KMS-11 (cell line): ENCODE data around the gene ATF6B.

Source experiments
- H2AFZ ChIP-seq: fragments of 200-600 bp; sonication (generic); 2 replicates; pipeline ENCODE4 v1.6.1; 2016; ENCODE audit warnings: antibody characterized with exemption, mixed run types, low read depth
- H3K27ac ChIP-seq: fragments of 200-600 bp; sonication (generic); 2 replicates; pipeline ENCODE4 v1.6.1; 2016; ENCODE audit warnings: mild to moderate bottlenecking, mixed run types
- H3K27me3 ChIP-seq: fragments of 200-600 bp; sonication (generic); 2 replicates; pipeline ENCODE4 v1.6.1; 2017; ENCODE audit warnings: mild to moderate bottlenecking, low read depth, mixed run types, moderate library complexity; ENCODE audit not compliant: insufficient read depth
- H3K36me3 ChIP-seq: fragments of 200-600 bp; sonication (generic); 2 replicates; pipeline ENCODE4 v1.6.1; 2017; ENCODE audit warnings: mild to moderate bottlenecking, mixed run types; ENCODE audit not compliant: insufficient read depth
- H3K4me1 ChIP-seq: fragments of 200-600 bp; sonication (generic); 2 replicates; pipeline ENCODE4 v1.6.1; 2016; ENCODE audit warnings: mild to moderate bottlenecking, low read depth, mixed run types; ENCODE audit not compliant: poor library complexity, severe bottlenecking
- H3K4me2 ChIP-seq: fragments of 200-600 bp; sonication (generic); 2 replicates; pipeline ENCODE4 v1.7.0; 2016; ENCODE audit warnings: mild to moderate bottlenecking, mixed run types
- H3K4me3 ChIP-seq: fragments of 200-600 bp; sonication (generic); IDR thresholded peaks from 2 replicates; pipeline ENCODE4 v1.6.1; 2017; ENCODE audit warnings: low read depth, low read length, mixed read lengths; ENCODE audit not compliant: insufficient read depth
- H3K79me2 ChIP-seq: fragments of 200-600 bp; sonication (generic); 2 replicates; pipeline ENCODE4 v1.6.1; 2016; ENCODE audit warnings: low read depth, mixed run types; ENCODE audit not compliant: insufficient read depth
- H3K9ac ChIP-seq: fragments of 200-600 bp; sonication (generic); 2 replicates; pipeline ENCODE4 v1.6.1; 2016; ENCODE audit warnings: mild to moderate bottlenecking, mixed run types
- H4K20me1 ChIP-seq: fragments of 200-600 bp; sonication (generic); 2 replicates; pipeline ENCODE4 v1.6.1; 2016; ENCODE audit warnings: mild to moderate bottlenecking, mixed run types; ENCODE audit not compliant: insufficient read depth
- TF ChIP-seq, protein P1 (sequence below): fragments of 200-600 bp; sonication (generic); conservative IDR thresholded peaks from 2 replicates; pipeline ENCODE4 v1.6.1; 2017; ENCODE audit warnings: low read depth, mild to moderate bottlenecking, antibody characterized with exemption, low read length, moderate library complexity, mixed read lengths

Gene ATF6B

DNA sequence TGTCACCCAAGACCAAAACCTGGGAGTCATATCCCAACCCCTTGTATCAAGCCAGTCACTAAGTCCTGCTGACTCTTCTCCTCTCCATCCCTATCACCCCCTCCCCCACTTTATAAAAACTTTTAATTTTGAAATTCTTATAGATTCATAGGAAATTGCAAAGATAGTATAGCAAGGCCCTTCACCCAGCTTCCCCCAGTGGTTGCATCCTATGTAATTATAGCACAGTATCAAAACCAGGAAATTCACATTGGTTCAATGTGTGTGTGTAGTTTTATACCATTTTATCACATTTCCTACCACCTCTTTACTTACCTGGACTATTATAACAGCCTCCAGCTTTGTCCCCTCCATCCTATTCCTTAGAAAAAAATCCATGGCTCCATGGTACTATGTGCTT lies 30.0 kb upstream of the ATF6B start:
- TF ChIP-seq, protein P1, sequence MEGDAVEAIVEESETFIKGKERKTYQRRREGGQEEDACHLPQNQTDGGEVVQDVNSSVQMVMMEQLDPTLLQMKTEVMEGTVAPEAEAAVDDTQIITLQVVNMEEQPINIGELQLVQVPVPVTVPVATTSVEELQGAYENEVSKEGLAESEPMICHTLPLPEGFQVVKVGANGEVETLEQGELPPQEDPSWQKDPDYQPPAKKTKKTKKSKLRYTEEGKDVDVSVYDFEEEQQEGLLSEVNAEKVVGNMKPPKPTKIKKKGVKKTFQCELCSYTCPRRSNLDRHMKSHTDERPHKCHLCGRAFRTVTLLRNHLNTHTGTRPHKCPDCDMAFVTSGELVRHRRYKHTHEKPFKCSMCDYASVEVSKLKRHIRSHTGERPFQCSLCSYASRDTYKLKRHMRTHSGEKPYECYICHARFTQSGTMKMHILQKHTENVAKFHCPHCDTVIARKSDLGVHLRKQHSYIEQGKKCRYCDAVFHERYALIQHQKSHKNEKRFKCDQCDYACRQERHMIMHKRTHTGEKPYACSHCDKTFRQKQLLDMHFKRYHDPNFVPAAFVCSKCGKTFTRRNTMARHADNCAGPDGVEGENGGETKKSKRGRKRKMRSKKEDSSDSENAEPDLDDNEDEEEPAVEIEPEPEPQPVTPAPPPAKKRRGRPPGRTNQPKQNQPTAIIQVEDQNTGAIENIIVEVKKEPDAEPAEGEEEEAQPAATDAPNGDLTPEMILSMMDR: no peak
- peaks cover under 1% of the 10 kb centered on the region; the same call in 1 of the 2 replicates for H3K27me3 ChIP-seq
- H3K36me3 ChIP-seq: no peaks in the 10 kb centered on the region
- no peak overlapping the region for H3K4me3 ChIP-seq
- no peaks in the 10 kb centered on the region for H3K79me2 ChIP-seq
- no peak overlapping the region for H2AFZ ChIP-seq
- no peak overlapping the region for H3K27ac ChIP-seq
- H3K4me2 ChIP-seq: no peak overlapping the region
- no peaks in the 10 kb centered on the region for H4K20me1 ChIP-seq
- no peaks in the 10 kb centered on the region for H3K4me1 ChIP-seq
- H3K9ac ChIP-seq: no peak overlapping the region

DNA sequence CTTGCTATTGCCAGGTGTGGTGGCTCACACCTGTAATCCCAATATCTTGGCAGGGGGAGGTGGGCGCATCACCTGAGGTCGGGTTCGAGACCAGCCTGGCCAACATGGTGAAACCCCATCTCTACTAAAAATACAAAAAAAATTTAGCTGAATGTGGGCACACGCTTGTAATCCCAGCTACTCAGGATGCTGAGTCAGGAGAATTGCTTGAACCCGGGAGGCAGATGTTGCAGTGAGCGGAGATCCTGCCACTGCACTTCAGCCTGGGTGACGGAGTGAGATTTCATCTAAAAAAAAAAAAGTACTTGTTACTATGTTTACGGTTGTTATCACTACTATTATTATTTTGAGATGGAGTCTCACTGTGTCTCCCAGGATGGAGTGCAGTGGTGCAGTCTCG lies 28.8 kb upstream of the ATF6B start:
- H4K20me1 ChIP-seq: no peaks in the 10 kb centered on the region
- H3K9ac ChIP-seq: no peak overlapping the region
- no peaks in the 10 kb centered on the region for H3K79me2 ChIP-seq
- TF ChIP-seq, protein P1: no peak
- H2AFZ ChIP-seq: no peak overlapping the region
- no peaks in the 10 kb centered on the region for H3K4me1 ChIP-seq
- no peak overlapping the region for H3K4me3 ChIP-seq
- H3K27ac ChIP-seq: no peak overlapping the region
- peaks cover 6% of the 10 kb centered on the region; the same call in 1 of the 2 replicates for H3K27me3 ChIP-seq
- H3K4me2 ChIP-seq: no peak overlapping the region
- no peaks in the 10 kb centered on the region for H3K36me3 ChIP-seq

DNA sequence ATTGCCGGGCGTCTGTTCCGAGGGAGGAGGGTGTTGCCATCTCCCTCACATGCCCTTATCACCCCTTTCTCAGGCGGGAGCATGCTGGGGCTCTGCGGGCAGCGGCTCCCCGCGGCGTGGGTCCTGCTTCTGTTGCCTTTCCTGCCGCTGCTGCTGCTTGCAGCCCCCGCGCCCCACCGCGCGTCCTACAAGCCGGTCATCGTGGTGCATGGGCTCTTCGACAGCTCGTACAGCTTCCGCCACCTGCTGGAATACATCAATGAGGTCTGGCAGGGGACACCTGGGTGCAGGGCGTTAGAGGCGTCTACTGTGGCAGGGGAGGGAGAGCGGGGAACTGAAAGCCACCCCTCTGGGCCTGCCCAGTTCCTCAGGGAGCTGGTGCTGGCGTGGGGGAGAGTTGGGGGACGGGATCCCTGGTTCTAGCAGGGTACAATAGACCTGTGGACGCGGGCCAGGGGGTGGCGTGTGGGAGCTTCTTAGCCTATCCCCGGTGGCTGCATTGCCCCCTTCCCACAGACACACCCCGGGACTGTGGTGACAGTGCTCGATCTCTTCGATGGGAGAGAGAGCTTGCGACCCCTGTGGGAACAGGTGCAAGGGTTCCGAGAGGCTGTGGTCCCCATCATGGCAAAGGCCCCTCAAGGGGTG lies 26.6 kb upstream of the ATF6B start:
- Histone ChIP-seq H3K4me2 (peak overlapping the region; percentile 55), H3K4me1 (no peaks in the 10 kb centered on the region), H3K9ac (peak overlapping the region; percentile 33; the same call in 1 of the 2 replicates), H3K4me3 (no peak overlapping the region), H3K27me3 (peaks cover 6% of the 10 kb centered on the region; the same call in 1 of the 2 replicates), H3K79me2 (no peaks in the 10 kb centered on the region), H3K27ac (no peak overlapping the region), H3K36me3 (no peaks in the 10 kb centered on the region), H4K20me1 (no peaks in the 10 kb centered on the region), H2AFZ (peak overlapping the region; percentile 76)
- TF ChIP-seq, protein P1: peak; percentile 28; the same call in 1 of the 2 replicates

DNA sequence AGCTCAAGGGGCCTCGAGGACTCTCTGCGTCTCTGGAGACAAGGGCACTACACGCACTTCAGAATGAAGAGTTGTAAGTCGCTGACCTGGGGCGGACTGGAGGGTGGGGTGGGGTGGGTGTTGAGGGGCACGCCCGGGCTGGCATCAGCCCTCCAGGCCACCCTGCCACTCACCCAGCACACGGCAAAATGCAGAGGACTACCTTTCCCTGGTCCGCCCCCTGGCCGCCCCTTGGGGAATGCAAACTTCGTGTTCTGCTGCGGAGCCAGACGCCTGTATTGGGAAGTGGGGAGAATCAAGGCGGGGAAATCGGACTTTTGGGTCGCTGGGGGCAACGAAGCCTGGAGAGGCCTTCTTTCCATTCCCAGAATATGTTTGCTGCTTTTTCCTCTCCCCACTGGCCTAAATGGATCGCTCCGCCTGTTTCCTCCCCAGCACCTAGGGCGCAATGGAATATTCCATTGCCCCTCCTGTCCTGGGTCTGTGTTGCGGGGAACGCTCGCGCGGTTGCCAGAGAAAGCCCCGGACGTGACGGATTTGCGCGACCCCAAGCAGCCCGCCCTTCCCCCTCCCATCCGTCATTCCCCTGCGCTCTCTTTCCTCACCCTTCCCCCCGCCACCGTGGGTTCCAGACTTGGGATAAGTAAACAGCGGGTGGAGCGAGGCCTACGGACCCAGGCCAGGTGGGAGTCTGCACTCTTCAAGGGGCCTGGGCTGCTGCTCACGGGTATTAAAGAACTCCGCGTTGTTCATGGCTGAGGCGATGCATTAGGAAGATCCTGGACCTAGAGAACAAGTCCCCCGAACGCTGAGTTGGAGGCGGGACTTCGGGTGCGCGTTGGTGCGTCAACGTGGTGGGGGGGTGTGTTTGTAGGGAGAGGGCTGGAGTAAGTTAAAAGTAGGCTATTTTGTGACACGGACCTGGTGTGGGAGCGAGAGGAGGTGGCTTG lies 25.8 kb upstream of the ATF6B start, which contains the start of gene PPT2:
PPT2 (plus strand) TSS at position 578 of the 950 bp plus-strand sequence. CDS start 454 bp downstream, outside the sequence.
- no peaks in the 10 kb centered on the region for H3K36me3 ChIP-seq
- H3K4me2 ChIP-seq: peak within 1 kb of the TSS; percentile 55
- peak within 1 kb of the TSS; percentile 33; the same call in 1 of the 2 replicates for H3K9ac ChIP-seq
- peaks cover 6% of the 10 kb centered on the region; the same call in 1 of the 2 replicates for H3K27me3 ChIP-seq
- H3K27ac ChIP-seq: no peak within 1 kb of the TSS
- H3K4me1 ChIP-seq: no peaks in the 10 kb centered on the region
- H3K79me2 ChIP-seq: no peaks in the 10 kb centered on the region
- no peaks in the 10 kb centered on the region for H4K20me1 ChIP-seq
- H2AFZ ChIP-seq: peak within 1 kb of the TSS; percentile 76
- TF ChIP-seq, protein P1: no peak
- H3K4me3 ChIP-seq: no peak within 1 kb of the TSS
